NT2/D1 (cell line): ENCODE measurements around the gene ACTG2.

Experiments used
- SUZ12 ChIP-seq: IDR thresholded peaks from 2 replicates; pipeline ENCODE4 v1.6.1; 2011; ENCODE audit not compliant: insufficient read length, insufficient read depth; ENCODE audit errors: extremely low read depth
- YY1 ChIP-seq: IDR thresholded peaks from 2 replicates; pipeline ENCODE4 v1.6.1; 2011; ENCODE audit not compliant: insufficient read length, insufficient read depth
- ZNF274 ChIP-seq: IDR thresholded peaks from 2 replicates; pipeline ENCODE4 v1.6.1; 2011; ENCODE audit warnings: mild to moderate bottlenecking, low read depth, low read length

- TF ChIP-seq SUZ12 (no peak), ZNF274 (no peak), YY1 (no peak)
These were observed 70.0 kb downstream of the ACTG2 start for GRCh38 chr2:73962798-73963197.
